HepG2 (cell line): ENCODE results near the gene AKAP1. TPM values are rescaled to one million over a fixed set of nuclear protein-coding genes. Genes with fewer than 3 reads are reported as not detected.

Source experiments
- ATAC-seq: fragments of 200-7000 bp; cut with Tn5 transposase; 3 replicates; pipeline ENCODE4 v1.9.1; 2020; ENCODE audit warnings: mild to moderate bottlenecking, moderate library complexity
- BruUV-seq: library from RNA; stranded (reverse); fragments of 400-500 nt; replicated peaks from 2 replicates; lab custom pipeline; 2021; lab: Mats Ljungman, UMichigan
- CTCF ChIA-PET: fragments of 300-600 bp; formaldehyde crosslinking; extraction: SDS; loops from one replicate; lab custom pipeline; 2021; ENCODE audit warnings: low total read pairs, inconsistent platforms, low intra/inter-chr PET ratio; lab: Yijun Ruan, JAX
- POLR2A ChIA-PET: fragments of 350-600 bp; sonication (Branson Sonifier 250); formaldehyde crosslinking; loops from one replicate; lab custom pipeline; 2020; ENCODE audit warnings: antibody characterized with exemption, inconsistent platforms; lab: Yijun Ruan, JAX
- DNase-seq: peaks from one replicate; pipeline ENCODE4 v3.0.0-alpha.2; 2015; ENCODE audit warnings: low spot score
- FAIRE-seq: peaks from 3 replicates; lab custom pipeline; 2011; peaks lifted over from hg19 to GRCh38; lab: Jason Lieb, UNC
- H2AFZ ChIP-seq: one replicate; pipeline ENCODE4 v1.6.1; 2011; ENCODE audit warnings: low read length, inconsistent platforms
- H3K27ac ChIP-seq: fragments of 300-600 bp; 3 replicates; pipeline ENCODE4 v1.8.0; 2011; ENCODE audit warnings: mixed run types, mild to moderate bottlenecking, mixed read lengths, low read length, inconsistent platforms; ENCODE audit not compliant: insufficient read depth; ENCODE audit errors: extremely low read length
- H3K27me3 ChIP-seq, 2 experiments: fragments of 200-600 bp in 1 of 2; 2 replicates in 1 of 2; 3 replicates in 1 of 2; pipeline versions ENCODE4 v1.6.0 to v1.8.0; 2011; ENCODE audit warnings: low read length in 2 of 2, mild to moderate bottlenecking in 2 of 2, moderate library complexity in 2 of 2, inconsistent platforms in 1 of 2; ENCODE audit not compliant: insufficient read depth in 2 of 2, control insufficient read depth in 1 of 2
- H3K36me3 ChIP-seq, 2 experiments: fragments of 200-600 bp in 1 of 2; replicated peaks in 1 of 2; 2 replicates in 1 of 2; 3 replicates in 1 of 2; pipeline versions ENCODE4 v1.5.1 to v1.8.0; 2011; ENCODE audit warnings: low read length in 2 of 2, inconsistent platforms in 1 of 2; ENCODE audit not compliant: insufficient read depth in 2 of 2, control insufficient read depth in 1 of 2
- H3K4me1 ChIP-seq: 2 replicates; pipeline ENCODE4 v1.5.1; 2012; ENCODE audit warnings: low read length, inconsistent platforms; ENCODE audit not compliant: insufficient read depth
- H3K4me2 ChIP-seq: 2 replicates; pipeline ENCODE4 v1.6.0; 2011; ENCODE audit warnings: low read depth, low read length, inconsistent platforms
- H3K4me3 ChIP-seq, 3 experiments: fragments of 200-600 bp in 1 of 3; sonication (generic), shearing (Covaris generic) in 1 of 3; replicated peaks in 1 of 3; 2 replicates each; pipeline ENCODE4 v1.5.1; 2011 to 2016; ENCODE audit warnings: low read length in 3 of 3, inconsistent platforms in 2 of 3, low read depth in 2 of 3, mild to moderate bottlenecking in 2 of 3, control low read depth in 1 of 3, mixed read lengths in 1 of 3; ENCODE audit not compliant: insufficient read depth in 1 of 3
- H3K79me2 ChIP-seq: one replicate; pipeline ENCODE4 v1.6.1; 2011; ENCODE audit warnings: low read length, inconsistent platforms; ENCODE audit not compliant: insufficient read depth
- H3K9ac ChIP-seq: 2 replicates; pipeline ENCODE4 v1.6.0; 2011; ENCODE audit warnings: mild to moderate bottlenecking, low read depth, low read length, inconsistent platforms; ENCODE audit not compliant: insufficient read depth
- H3K9me3 ChIP-seq: 2 replicates; pipeline ENCODE4 v1.5.1; 2012; ENCODE audit warnings: mild to moderate bottlenecking, low read length
- H4K20me1 ChIP-seq: 2 replicates; pipeline ENCODE4 v1.6.0; 2011; ENCODE audit warnings: inconsistent platforms, mild to moderate bottlenecking, low read length, moderate library complexity; ENCODE audit not compliant: insufficient read depth
- AGO2 ChIP-seq: fragments of 200-400 bp; formaldehyde crosslinking; optimal IDR thresholded peaks from 2 replicates; pipeline ENCODE3; 2017; ENCODE audit warnings: mild to moderate bottlenecking, low read depth, low read length, moderate library complexity
- RFXANK ChIP-seq: IDR thresholded peaks from 2 replicates; pipeline ENCODE4 v1.6.1; 2016
- ZNF335 ChIP-seq: sonication (generic); formaldehyde crosslinking; IDR thresholded peaks from 2 replicates; pipeline ENCODE4 v1.4.0; 2020; ENCODE audit warnings: missing genetic modification reagents
- ZNF501 ChIP-seq: sonication (generic); formaldehyde crosslinking; IDR thresholded peaks from 2 replicates; pipeline ENCODE4 v1.5.1; 2020; ENCODE audit warnings: mild to moderate bottlenecking, moderate library complexity, missing genetic modification reagents
- ZNF75D ChIP-seq: sonication (generic); formaldehyde crosslinking; IDR thresholded peaks from 2 replicates; pipeline ENCODE4 v1.8.1; 2023; ENCODE audit warnings: missing genetic modification reagents, mild to moderate bottlenecking, borderline replicate concordance
- ZZZ3 ChIP-seq: sonication (generic); formaldehyde crosslinking; IDR thresholded peaks from 2 replicates; pipeline ENCODE4 v1.4.0; 2020; ENCODE audit warnings: missing genetic modification reagents, mild to moderate bottlenecking, borderline replicate concordance
- WGBS: methylation state at CpG from one replicate; pipeline ENCODE4 v1.1.6; 2017; ENCODE audit warnings: low lambda C conversion rate; 5-methylcytosine and 5-hydroxymethylcytosine counted together
- in situ Hi-C: cut with HindIII; loops from 2 replicates; pipeline ENCODE4 v1.10.0; 2017; ENCODE audit warnings: low pct_unique_long_range_greater_than_20kb; ENCODE audit not compliant: extremely low pct_ligation_motif_present
- intact Hi-C: fragments of 100-400 bp; cut with micrococcal nuclease; formaldehyde crosslinking; loops from one replicate; pipeline ENCODE4 v1.10.0; 2022; ENCODE audit not compliant: unreplicated experiment
- polyA plus RNA-seq, 8 experiments: library from polyadenylated mRNA; depleted of rRNA in 3 of 8; stranded (reverse) in 7 of 8; unstranded in 1 of 8; fragments of >200 nt; fragmentation: Illumina TruSeq in 4 of 8; extraction: Trizol in 4 of 8; gene quantifications; 2 replicates each; pipeline versions ENCODE4 v1.2.1 to v1.2.3, GENCODE V29; 2011 to 2016; ENCODE audit warnings: low read depth in 4 of 8, missing spikeins in 1 of 8, mixed read lengths in 1 of 8; ENCODE audit not compliant: insufficient read depth in 1 of 8
- total RNA-seq, 5 experiments: library from RNA; depleted of rRNA; stranded (reverse); fragments of >200 nt; fragmentation: Illumina TruSeq; extraction: Trizol; gene quantifications; 2 replicates each; pipeline ENCODE4 v1.2.3, GENCODE V29; 2016; ENCODE audit warnings: low read depth in 1 of 5

The AKAP1 gene
- total and polyA plus RNA-seq, 2 of the 13 experiments (the other 11 are each of a cell fraction or from before 2014, with no cell fraction given) = 101 to 131 TPM

- FAIRE-seq (no peak), DNase-seq (no peak)
- peaks cover 78% of the 10 kb centered on the region for H3K4me1 ChIP-seq
- H3K9ac ChIP-seq = no peak overlapping the region
- peaks cover 34 to 78% of the 10 kb centered on the region in 2 experiments for H3K36me3 ChIP-seq
- WGBS = 93% methylated on average over 10 of the region's 12 CpGs
- no peak overlapping the region for H3K4me3 ChIP-seq
- in situ Hi-C loops = no loop called here
- H3K79me2 ChIP-seq = peaks cover 65% of the 10 kb centered on the region
- TF ChIP-seq AGO2 (peak; percentile 35), RFXANK (no peak), ZNF335 (CRISPR knock-in tag) (no peak), ZNF75D (0 out of 2 replicates have a peak, but pooled peaks have one; percentile 12), ZNF501 (CRISPR knock-in tag) (peak; percentile 36; the same call in 1 of the 2 replicates), ZZZ3 (CRISPR knock-in tag) (0 out of 2 replicates have a peak, but pooled peaks have one; percentile 29)
- TF ChIP-seq, all 625 proteins: peak for 4
- ChIA-PET CTCF (no interaction called here), POLR2A (interaction anchor here (0.6 to 8.9 kb wide), 2 partner anchors 12 to 22 kb away, joined by 3 to 82 read pairs; partner anchors contain the start of gene AKAP1)
- Histone ChIP-seq H3K27me3 (no peaks in the 10 kb centered on the region), H3K27ac (peak overlapping the region; percentile 31), H3K9me3 (no peaks in the 10 kb centered on the region), H2AFZ (no peak overlapping the region), H3K4me2 (0 out of 2 replicates have a peak overlapping the region, but pooled peaks have one; percentile 1), H4K20me1 (peaks cover 37% of the 10 kb centered on the region)
- no peak for ATAC-seq
- no TSS peak for BruUV-seq
- intact Hi-C loops = no loop called here
Observed at GRCh38 chr17:57108671-57109392, 23.8 kb downstream of the AKAP1 start.
